ENCODE data around the gene EXD3.

Gene EXD3

GRCh38 chr9:137366445-137366810 is 56.5 kb downstream of the EXD3 start:
- no peak overlapping the region for H3K4me3 ChIP-seq (ENCODE audit: low read depth, low read length)
- H3K27ac ChIP-seq: no peak overlapping the region
- in situ Hi-C loops (cut with HindIII; ENCODE audit: low pct_ligation_motif_present, low sequenced_read_pairs): no loop called here
- DNase-seq: no peak
- H3K36me3 ChIP-seq (replicated peaks): no peaks in the 10 kb centered on the region
- H3K27me3 ChIP-seq (replicated peaks): peaks cover 10% of the 10 kb centered on the region
- TF ChIP-seq CTCF (IDR thresholded peaks at IDR 0.05; ENCODE audit: low read depth, low read length, missing control alignments): no peak

- no peak for TF ChIP-seq CTCF (IDR thresholded peaks at IDR 0.05; ENCODE audit: low read depth, low read length, missing control alignments)
- in situ Hi-C loops (cut with HindIII; ENCODE audit: low pct_ligation_motif_present, low sequenced_read_pairs): no loop called here
- DNase-seq: no peak
- H3K36me3 ChIP-seq (replicated peaks): no peaks in the 10 kb centered on the region
- H3K27me3 ChIP-seq (replicated peaks): peaks cover 10% of the 10 kb centered on the region
- H3K4me3 ChIP-seq (ENCODE audit: low read depth, low read length): no peak overlapping the region
- no peak overlapping the region for H3K27ac ChIP-seq
These were observed 57.2 kb downstream of the EXD3 start for GRCh38 chr9:137365552-137366444.

GRCh38 chr9:137365056-137365455 is 57.9 kb downstream of the EXD3 start:
- Histone ChIP-seq H3K27me3 (replicated peaks) (peaks cover 10% of the 10 kb centered on the region), H3K27ac (no peak overlapping the region), H3K36me3 (replicated peaks) (no peaks in the 10 kb centered on the region), H3K4me3 (ENCODE audit: low read depth, low read length) (no peak overlapping the region)
- no peak for TF ChIP-seq CTCF (IDR thresholded peaks at IDR 0.05; ENCODE audit: low read depth, low read length, missing control alignments)
- in situ Hi-C loops (cut with HindIII; ENCODE audit: low pct_ligation_motif_present, low sequenced_read_pairs): no loop called here
- DNase-seq: no peak

GRCh38 chr9:137359850-137360249 is 63.1 kb downstream of the EXD3 start:
- in situ Hi-C loops (cut with HindIII; ENCODE audit: low pct_ligation_motif_present, low sequenced_read_pairs): no loop called here
- DNase-seq: no peak
- TF ChIP-seq CTCF (IDR thresholded peaks at IDR 0.05; ENCODE audit: low read depth, low read length, missing control alignments): no peak

GRCh38 chr9:137358126-137358525 is 64.8 kb downstream of the EXD3 start:
- TF ChIP-seq CTCF (IDR thresholded peaks at IDR 0.05; ENCODE audit: low read depth, low read length, missing control alignments): no peak
- in situ Hi-C loops (cut with HindIII; ENCODE audit: low pct_ligation_motif_present, low sequenced_read_pairs): no loop called here

More at GRCh38 chr9:137359850-137360249, 63.1 kb downstream of the EXD3 start:
- H3K27ac ChIP-seq: no peak overlapping the region
- H3K27me3 ChIP-seq (replicated peaks): no peaks in the 10 kb centered on the region
- no peaks in the 10 kb centered on the region for H3K36me3 ChIP-seq (replicated peaks)
- no peak overlapping the region for H3K4me3 ChIP-seq (ENCODE audit: low read depth, low read length)

More at GRCh38 chr9:137358126-137358525, 64.8 kb downstream of the EXD3 start:
- no peak for DNase-seq
- H3K36me3 ChIP-seq (replicated peaks): no peaks in the 10 kb centered on the region
- no peaks in the 10 kb centered on the region for H3K27me3 ChIP-seq (replicated peaks)
- no peak overlapping the region for H3K27ac ChIP-seq
- no peak overlapping the region for H3K4me3 ChIP-seq (ENCODE audit: low read depth, low read length)

Measured in brain microvascular endothelial cell (primary cell).